ENCODE results near the gene ARPC5L.

DNA sequence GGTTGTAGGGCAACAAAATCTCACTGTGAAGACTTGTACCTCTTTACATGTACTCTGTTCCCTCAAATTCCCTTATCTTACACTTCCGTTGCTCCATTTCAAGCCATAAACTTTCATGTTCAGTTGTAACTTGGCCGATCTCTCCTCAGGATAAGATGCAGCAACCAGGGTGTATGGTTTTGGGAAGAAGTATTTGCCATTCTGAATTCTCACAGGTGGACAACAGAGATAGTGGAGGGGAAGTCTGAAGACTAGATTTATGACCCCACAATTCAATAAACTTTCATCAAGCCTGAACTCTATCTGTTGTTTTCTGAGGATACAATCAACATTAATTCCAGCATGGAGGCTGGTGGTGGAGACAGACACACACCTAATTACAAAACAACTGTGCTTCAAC lies 51.4 kb downstream of the ARPC5L start:
- TF ChIP-seq, protein P1, sequence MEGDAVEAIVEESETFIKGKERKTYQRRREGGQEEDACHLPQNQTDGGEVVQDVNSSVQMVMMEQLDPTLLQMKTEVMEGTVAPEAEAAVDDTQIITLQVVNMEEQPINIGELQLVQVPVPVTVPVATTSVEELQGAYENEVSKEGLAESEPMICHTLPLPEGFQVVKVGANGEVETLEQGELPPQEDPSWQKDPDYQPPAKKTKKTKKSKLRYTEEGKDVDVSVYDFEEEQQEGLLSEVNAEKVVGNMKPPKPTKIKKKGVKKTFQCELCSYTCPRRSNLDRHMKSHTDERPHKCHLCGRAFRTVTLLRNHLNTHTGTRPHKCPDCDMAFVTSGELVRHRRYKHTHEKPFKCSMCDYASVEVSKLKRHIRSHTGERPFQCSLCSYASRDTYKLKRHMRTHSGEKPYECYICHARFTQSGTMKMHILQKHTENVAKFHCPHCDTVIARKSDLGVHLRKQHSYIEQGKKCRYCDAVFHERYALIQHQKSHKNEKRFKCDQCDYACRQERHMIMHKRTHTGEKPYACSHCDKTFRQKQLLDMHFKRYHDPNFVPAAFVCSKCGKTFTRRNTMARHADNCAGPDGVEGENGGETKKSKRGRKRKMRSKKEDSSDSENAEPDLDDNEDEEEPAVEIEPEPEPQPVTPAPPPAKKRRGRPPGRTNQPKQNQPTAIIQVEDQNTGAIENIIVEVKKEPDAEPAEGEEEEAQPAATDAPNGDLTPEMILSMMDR (IDR thresholded peaks at IDR 0.05): no peak
- TF ChIP-seq POLR2A (IDR thresholded peaks at IDR 0.05): no peak

All from thyroid gland (tissue), 4 donors.